Uterus (tissue), 2 donors: ENCODE data around the gene PLAC8.

Experiments
- POLR2A ChIP-seq, 2 donors: fragments of 450-650 bp; IDR thresholded peaks; one replicate each; pipeline ENCODE4 v1.6.1; 2016; ENCODE audit warnings: antibody characterized with exemption in 2 of 2, mild to moderate bottlenecking in 1 of 2, moderate library complexity in 1 of 2
- TF ChIP-seq, protein P1 (sequence below), 4 experiments: fragments of 200-600 bp in 2 of 4; fragments of 450-650 bp in 2 of 4; sonication (generic) in 2 of 4; IDR thresholded peaks; one replicate each; pipeline ENCODE4 v1.5.1; 2016 to 2019; ENCODE audit warnings: antibody characterized with exemption in 4 of 4, mild to moderate bottlenecking in 2 of 4, moderate library complexity in 1 of 4

DNA sequence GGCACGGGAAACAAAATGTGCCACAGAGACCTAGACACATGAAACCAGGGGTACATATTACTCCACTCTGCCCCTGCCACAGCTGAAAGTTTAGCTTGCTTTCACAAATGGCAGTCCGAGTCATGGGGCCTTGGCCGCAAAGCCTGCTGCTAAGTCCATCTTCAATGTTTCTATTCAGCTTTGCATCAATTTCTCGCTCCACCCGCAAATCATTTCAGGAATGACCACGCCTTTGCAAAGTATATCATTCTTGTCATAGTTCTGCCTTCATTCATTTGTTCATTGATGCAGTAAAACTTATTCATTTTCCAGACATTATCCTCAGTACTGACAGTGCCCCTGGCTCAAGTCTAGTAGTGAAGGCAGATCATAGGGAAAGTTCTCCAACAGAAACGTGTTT lies 9.5 kb downstream of the PLAC8 start:
- TF ChIP-seq, protein P1, sequence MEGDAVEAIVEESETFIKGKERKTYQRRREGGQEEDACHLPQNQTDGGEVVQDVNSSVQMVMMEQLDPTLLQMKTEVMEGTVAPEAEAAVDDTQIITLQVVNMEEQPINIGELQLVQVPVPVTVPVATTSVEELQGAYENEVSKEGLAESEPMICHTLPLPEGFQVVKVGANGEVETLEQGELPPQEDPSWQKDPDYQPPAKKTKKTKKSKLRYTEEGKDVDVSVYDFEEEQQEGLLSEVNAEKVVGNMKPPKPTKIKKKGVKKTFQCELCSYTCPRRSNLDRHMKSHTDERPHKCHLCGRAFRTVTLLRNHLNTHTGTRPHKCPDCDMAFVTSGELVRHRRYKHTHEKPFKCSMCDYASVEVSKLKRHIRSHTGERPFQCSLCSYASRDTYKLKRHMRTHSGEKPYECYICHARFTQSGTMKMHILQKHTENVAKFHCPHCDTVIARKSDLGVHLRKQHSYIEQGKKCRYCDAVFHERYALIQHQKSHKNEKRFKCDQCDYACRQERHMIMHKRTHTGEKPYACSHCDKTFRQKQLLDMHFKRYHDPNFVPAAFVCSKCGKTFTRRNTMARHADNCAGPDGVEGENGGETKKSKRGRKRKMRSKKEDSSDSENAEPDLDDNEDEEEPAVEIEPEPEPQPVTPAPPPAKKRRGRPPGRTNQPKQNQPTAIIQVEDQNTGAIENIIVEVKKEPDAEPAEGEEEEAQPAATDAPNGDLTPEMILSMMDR (IDR thresholded peaks at IDR 0.05) = no peak
- no peak for TF ChIP-seq POLR2A (IDR thresholded peaks at IDR 0.05)
